ENCODE measurements around the gene ABCA2. TPM values are rescaled to one million over a fixed set of nuclear protein-coding genes. Genes with fewer than 3 reads are reported as not detected.
A peak's percentile ranks its signal among the peaks of the same experiment; 100 is the strongest.

ABCA2 gene
- total RNA-seq, 1 donor from 2014 or later = 45.0 TPM

DNA sequence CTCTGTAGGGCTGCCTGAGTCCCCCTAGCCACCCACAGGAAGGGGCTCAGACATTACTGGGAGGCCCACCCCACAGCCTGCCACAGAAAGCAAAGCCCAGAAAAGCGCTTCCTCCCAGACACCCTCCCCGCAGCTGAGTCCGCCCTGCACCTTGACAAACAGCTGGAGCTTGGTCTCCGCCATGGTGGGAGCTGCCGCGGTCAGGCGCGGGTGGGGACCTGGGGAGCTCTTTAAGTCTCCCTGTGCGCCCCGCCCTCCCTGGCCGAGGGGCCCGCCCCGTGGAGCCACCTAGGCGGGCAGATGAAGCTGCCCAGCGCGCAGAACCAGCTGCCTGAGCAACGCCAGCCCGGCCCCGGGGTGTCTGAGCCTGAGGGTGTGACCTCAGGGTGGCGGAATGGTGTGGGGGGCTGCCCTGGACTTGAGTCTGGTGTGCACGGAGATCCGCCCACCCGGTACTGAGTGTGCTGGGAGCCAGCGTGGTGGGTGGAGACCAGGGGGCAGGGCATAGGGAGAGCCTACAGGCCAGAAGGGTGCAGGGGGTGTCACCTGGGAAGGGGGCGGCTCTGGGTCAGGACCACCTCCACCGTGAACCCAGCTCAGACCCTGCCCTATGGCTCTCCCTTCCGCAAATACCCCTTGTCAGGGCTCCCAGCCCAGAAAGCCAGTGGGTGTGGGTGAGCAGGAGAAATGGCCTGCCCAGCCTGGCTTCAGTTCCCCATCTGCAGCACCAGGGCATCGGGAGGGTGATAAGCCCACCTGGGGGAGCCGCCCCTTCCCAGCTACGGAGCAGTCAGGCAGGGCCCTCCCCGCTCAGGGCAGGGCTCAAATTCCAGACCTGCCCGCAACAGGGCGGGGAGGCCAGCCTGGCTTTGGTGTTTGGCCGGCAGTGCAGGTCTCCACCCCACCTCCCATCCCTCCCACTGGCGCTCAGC lies 31.4 kb downstream of the ABCA2 start, which contains the start of gene CLIC3:
CLIC3 (minus strand) TSS at position 208 of the 932 bp plus-strand sequence; CDS start at position 183, 25 bp downstream.
- H3K4me1 ChIP-seq = peaks cover 62% of the 10 kb centered on the region
- H3K36me3 ChIP-seq = peaks cover 16% of the 10 kb centered on the region
- H3K9me3 ChIP-seq = no peaks in the 10 kb centered on the region
- intact Hi-C loops (cut with DNase I) = no loop called here
- DNase-seq (peak; percentile 84), ATAC-seq (peak; percentile 52 to 68)
- TF ChIP-seq, protein P1, sequence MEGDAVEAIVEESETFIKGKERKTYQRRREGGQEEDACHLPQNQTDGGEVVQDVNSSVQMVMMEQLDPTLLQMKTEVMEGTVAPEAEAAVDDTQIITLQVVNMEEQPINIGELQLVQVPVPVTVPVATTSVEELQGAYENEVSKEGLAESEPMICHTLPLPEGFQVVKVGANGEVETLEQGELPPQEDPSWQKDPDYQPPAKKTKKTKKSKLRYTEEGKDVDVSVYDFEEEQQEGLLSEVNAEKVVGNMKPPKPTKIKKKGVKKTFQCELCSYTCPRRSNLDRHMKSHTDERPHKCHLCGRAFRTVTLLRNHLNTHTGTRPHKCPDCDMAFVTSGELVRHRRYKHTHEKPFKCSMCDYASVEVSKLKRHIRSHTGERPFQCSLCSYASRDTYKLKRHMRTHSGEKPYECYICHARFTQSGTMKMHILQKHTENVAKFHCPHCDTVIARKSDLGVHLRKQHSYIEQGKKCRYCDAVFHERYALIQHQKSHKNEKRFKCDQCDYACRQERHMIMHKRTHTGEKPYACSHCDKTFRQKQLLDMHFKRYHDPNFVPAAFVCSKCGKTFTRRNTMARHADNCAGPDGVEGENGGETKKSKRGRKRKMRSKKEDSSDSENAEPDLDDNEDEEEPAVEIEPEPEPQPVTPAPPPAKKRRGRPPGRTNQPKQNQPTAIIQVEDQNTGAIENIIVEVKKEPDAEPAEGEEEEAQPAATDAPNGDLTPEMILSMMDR (IDR thresholded peaks at IDR 0.05) = no peak
- H3K4me3 ChIP-seq = peak within 1 kb of the TSS; percentile 55
- peak within 1 kb of the TSS; percentile 81 for H3K27ac ChIP-seq
- no peaks in the 10 kb centered on the region for H3K27me3 ChIP-seq (ENCODE audit: low read depth)

DNA sequence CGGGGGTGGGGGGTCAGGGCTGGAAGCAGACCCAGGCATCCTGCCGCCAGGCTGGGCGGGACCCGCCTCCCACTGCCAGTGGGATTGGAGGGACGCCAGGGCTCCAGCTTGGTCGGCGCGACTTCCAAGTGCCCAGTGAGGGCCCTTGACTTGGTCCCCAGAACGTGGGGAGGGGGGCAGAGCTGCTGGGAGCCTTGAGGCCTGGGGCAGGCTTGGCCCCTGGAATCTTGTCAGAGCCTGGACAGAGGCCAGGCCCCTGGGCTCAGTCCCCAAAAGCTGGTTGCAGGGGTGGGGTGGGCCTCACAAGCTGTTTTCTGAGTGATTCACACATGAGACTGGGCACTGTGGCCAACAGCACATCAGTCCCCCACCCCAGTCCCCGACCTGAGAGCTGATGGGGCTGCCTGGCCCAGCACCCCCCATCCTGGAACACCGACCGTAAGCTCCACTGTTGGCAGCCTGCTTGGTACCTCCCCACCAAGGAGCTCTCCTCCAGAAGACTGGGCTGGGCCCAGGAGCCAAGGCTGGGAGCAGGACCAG lies 32.2 kb downstream of the ABCA2 start:
- H3K27ac ChIP-seq = peak overlapping the region; percentile 81

DNA sequence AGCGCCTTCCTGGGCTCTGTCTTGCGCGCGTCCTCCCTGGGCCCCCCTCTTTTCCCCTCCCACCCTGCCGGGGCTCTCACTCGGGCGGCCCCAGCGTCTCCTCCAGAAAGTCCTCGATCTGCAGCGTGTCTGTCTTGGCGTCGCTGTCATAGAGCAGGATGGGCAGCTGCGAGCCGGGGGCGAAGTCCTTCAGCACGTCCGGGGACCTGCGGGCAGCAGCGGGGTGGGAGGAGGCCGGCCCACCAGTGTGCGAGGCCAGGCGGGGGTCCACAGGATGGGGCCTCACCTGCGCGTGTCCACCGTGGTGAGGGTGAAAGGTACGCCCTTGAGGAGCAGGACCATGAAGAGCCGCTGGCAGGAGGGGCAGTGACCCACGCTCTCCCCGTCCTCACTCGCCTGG lies 32.7 kb downstream of the ABCA2 start:
- peak overlapping the region; percentile 55 for H3K4me3 ChIP-seq
- peaks cover 69% of the 10 kb centered on the region for H3K4me1 ChIP-seq
- ATAC-seq = no peak
- TF ChIP-seq, protein P1 (IDR thresholded peaks at IDR 0.05) = no peak
- H3K27me3 ChIP-seq (ENCODE audit: low read depth) = no peaks in the 10 kb centered on the region
- peaks cover 16% of the 10 kb centered on the region for H3K36me3 ChIP-seq
- intact Hi-C loops (cut with DNase I) = no loop called here
- DNase-seq = no peak
- H3K9me3 ChIP-seq = no peaks in the 10 kb centered on the region
- peak overlapping the region; percentile 81 for H3K27ac ChIP-seq

More for the DNA sequence above, 32.2 kb downstream of the ABCA2 start:
- Histone ChIP-seq H3K9me3 (no peaks in the 10 kb centered on the region), H3K36me3 (peaks cover 16% of the 10 kb centered on the region), H3K4me3 (peak overlapping the region; percentile 55), H3K4me1 (peaks cover 69% of the 10 kb centered on the region), H3K27me3 (ENCODE audit: low read depth) (no peaks in the 10 kb centered on the region)
- peak; percentile 90 for DNase-seq
- intact Hi-C loops (cut with DNase I) = no loop called here
- ATAC-seq = peak; percentile 46 to 51
- TF ChIP-seq, protein P1 (IDR thresholded peaks at IDR 0.05) = no peak

DNA sequence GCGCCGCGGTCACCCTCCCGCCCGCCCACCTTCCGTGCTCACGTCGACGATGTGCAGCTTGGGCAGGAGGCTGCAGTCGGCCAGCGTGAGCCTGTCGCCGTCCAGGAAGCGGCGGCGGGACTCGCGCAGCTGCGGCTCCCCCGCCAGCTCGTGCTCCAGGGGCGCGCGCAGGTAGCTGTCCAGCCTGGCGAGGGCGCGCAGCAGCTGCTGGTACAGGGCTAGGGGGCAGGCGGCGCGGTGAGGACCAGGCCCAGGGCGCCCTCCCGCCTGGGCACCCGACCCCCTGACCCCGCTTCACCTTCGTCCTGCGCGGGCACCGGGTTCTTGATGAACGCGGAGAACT lies 33.2 kb downstream of the ABCA2 start:
- TF ChIP-seq, protein P1 (IDR thresholded peaks at IDR 0.05) = no peak
- Histone ChIP-seq H3K36me3 (peaks cover 16% of the 10 kb centered on the region), H3K9me3 (no peaks in the 10 kb centered on the region), H3K4me3 (peak overlapping the region; percentile 55), H3K27me3 (ENCODE audit: low read depth) (no peaks in the 10 kb centered on the region), H3K27ac (no peak overlapping the region), H3K4me1 (peaks cover 67% of the 10 kb centered on the region)
- ATAC-seq (no peak), DNase-seq (no peak)
- intact Hi-C loops (cut with DNase I) = no loop called here

DNA sequence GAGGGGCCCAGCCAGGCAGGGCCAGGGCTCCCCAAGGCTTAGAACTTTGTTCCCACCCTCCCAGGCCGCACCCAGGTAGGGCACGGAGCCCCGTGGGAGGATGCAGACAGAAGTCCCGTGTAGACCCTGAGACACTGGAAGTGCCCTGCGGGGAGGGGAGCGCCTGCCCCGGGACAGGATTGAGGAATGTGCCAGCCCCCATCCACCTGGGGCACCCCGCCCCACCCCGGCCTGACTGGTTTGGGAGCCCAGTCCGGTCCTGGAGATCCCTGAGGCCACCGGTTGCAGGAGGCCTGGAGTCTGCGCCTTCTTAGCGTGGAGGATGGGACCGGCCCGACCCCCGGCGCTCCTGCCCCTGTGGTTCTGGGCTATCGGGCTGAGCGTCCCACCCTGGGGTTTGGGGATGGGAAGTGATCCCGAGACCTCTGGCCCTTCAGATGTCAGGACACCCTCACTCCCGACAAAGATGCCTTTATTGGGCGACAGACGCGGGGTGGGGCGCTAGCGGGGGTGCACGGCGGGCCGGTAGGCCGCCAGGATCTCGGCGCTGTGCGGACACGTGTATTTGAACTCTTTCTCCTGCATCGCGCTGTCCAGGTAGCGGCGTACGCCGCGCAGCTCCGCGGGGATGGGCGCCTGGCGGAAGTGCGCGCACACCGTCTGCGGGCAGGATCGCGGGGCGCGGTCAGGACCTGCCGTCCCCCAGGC lies 33.7 kb downstream of the ABCA2 start:
- Histone ChIP-seq H3K4me3 (no peak overlapping the region), H3K27ac (no peak overlapping the region), H3K9me3 (no peaks in the 10 kb centered on the region), H3K4me1 (peaks cover 61% of the 10 kb centered on the region), H3K27me3 (ENCODE audit: low read depth) (no peaks in the 10 kb centered on the region), H3K36me3 (peaks cover 16% of the 10 kb centered on the region)
- ATAC-seq (no peak), DNase-seq (no peak)
- intact Hi-C loops (cut with DNase I) = no loop called here
- TF ChIP-seq, protein P1 (IDR thresholded peaks at IDR 0.05) = no peak

Measured in lower lobe of right lung (tissue), 2 donors.